ENCODE results near the gene BSN.
A peak's percentile ranks its signal among the peaks of the same experiment; 100 is the strongest.

The BSN gene

GRCh38 chr3:49620728-49621127 is 66.5 kb downstream of the BSN start:
- DNase-seq (ENCODE audit: insufficient read length, low spot score) = no peak
- TF ChIP-seq SPI1 (IDR thresholded peaks at IDR 0.05; ENCODE audit: low read depth, low read length) = no peak
- no peak for TF ChIP-seq TAF1 (IDR thresholded peaks at IDR 0.05; ENCODE audit: low read depth, low read length)
- no peak for TF ChIP-seq POU2F2 (IDR thresholded peaks at IDR 0.05; ENCODE audit: low read depth, low read length)
- TF ChIP-seq POLR2AphosphoS5 (IDR thresholded peaks at IDR 0.05; ENCODE audit: low read depth, low read length) = no peak
- TF ChIP-seq POLR2A (IDR thresholded peaks at IDR 0.05; ENCODE audit: low read depth, low read length) = no peak
- no peak for TF ChIP-seq PAX5 (IDR thresholded peaks at IDR 0.05; ENCODE audit: insufficient read depth, low read length, severe bottlenecking)
- FAIRE-seq = no peak

- no peak for TF ChIP-seq PAX5 (IDR thresholded peaks at IDR 0.05; ENCODE audit: insufficient read depth, low read length, severe bottlenecking)
- TF ChIP-seq POLR2A (IDR thresholded peaks at IDR 0.05; ENCODE audit: low read depth, low read length) = no peak
- no peak for TF ChIP-seq POU2F2 (IDR thresholded peaks at IDR 0.05; ENCODE audit: low read depth, low read length)
- no peak for TF ChIP-seq POLR2AphosphoS5 (IDR thresholded peaks at IDR 0.05; ENCODE audit: low read depth, low read length)
- TF ChIP-seq TAF1 (IDR thresholded peaks at IDR 0.05; ENCODE audit: low read depth, low read length) = no peak
- TF ChIP-seq SPI1 (IDR thresholded peaks at IDR 0.05; ENCODE audit: low read depth, low read length) = no peak
- no peak for DNase-seq (ENCODE audit: insufficient read length, low spot score)
- FAIRE-seq = no peak
Observed at GRCh38 chr3:49623071-49623470, 68.8 kb downstream of the BSN start.

DNA sequence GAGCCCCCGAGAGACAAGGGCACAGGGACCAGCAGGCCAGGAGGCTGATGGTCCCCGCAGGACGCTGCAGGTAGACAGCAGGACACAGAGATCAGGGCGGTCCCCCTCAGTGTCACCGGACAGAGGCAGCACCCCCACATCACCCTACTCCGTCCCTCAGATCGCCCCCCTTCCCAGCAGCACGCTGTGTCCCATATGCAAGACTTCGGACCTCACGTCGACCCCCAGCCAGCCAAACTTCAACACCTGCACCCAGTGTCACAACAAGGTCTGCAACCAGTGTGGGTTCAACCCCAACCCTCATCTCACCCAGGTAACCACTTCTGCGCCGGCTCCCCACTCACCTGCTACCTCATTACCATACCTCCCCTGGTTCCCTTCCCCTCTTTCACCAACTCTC is 70.8 kb downstream of the BSN start:
- no peak for DNase-seq (ENCODE audit: insufficient read length, low spot score)
- TF ChIP-seq POLR2A (IDR thresholded peaks at IDR 0.05; ENCODE audit: low read depth, low read length) (no peak), POU2F2 (IDR thresholded peaks at IDR 0.05; ENCODE audit: low read depth, low read length) (no peak), POLR2AphosphoS5 (IDR thresholded peaks at IDR 0.05; ENCODE audit: low read depth, low read length) (no peak), TAF1 (IDR thresholded peaks at IDR 0.05; ENCODE audit: low read depth, low read length) (no peak), PAX5 (IDR thresholded peaks at IDR 0.05; ENCODE audit: insufficient read depth, low read length, severe bottlenecking) (no peak), SPI1 (IDR thresholded peaks at IDR 0.05; ENCODE audit: low read depth, low read length) (no peak)
- no peak for FAIRE-seq

DNA sequence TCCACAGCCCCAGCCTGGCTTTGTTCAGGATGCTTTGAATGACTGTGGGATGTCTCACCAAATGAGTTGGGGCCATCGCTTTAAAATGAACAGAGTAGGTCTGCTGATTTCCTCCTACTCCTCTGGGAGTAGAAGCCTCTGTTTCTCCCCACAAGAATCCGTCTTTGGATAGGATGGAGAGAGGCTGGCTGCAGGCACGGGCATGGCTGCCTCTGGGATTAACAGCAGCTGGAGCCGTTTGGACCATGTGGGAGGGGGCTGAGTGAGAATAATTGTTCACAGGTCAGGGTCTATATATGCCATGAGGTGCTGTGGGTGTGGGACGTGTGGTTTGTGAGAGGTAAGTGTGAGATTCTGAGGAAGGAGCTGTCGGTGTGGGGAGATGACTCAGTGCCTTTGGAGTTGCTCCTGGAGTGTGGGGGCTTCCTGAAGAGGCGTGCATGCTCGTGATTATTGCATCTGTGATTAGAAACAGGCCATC is 71.9 kb downstream of the BSN start:
- FAIRE-seq (no peak), DNase-seq (ENCODE audit: insufficient read length, low spot score) (no peak)
- TF ChIP-seq POU2F2 (IDR thresholded peaks at IDR 0.05; ENCODE audit: low read depth, low read length) (no peak), POLR2AphosphoS5 (IDR thresholded peaks at IDR 0.05; ENCODE audit: low read depth, low read length) (no peak), PAX5 (IDR thresholded peaks at IDR 0.05; ENCODE audit: insufficient read depth, low read length, severe bottlenecking) (no peak), TAF1 (IDR thresholded peaks at IDR 0.05; ENCODE audit: low read depth, low read length) (no peak), POLR2A (IDR thresholded peaks at IDR 0.05; ENCODE audit: low read depth, low read length) (no peak), SPI1 (IDR thresholded peaks at IDR 0.05; ENCODE audit: low read depth, low read length) (no peak)

DNA sequence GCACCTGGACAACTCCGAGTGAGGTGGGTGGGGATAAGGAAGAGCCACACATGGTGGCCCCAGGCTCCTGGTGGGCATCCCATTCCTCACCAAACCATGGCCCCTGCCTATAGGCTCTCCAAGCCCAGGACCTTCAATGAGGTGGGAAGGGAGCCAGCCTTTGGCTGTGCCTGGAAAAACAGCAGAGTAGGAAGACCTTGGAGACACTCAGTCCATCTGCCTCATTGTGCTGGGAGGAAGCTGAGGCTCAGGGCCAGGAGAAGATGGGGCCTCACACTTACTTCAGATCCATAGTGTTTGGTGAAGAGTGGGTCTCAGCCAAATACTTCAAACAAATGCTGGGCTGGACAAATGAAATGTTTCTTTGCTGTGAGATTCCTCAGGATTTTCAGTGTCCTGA is 72.5 kb downstream of the BSN start:
- DNase-seq (ENCODE audit: insufficient read length, low spot score) (no peak), FAIRE-seq (no peak)
- TF ChIP-seq POU2F2 (IDR thresholded peaks at IDR 0.05; ENCODE audit: low read depth, low read length) = no peak
- no peak for TF ChIP-seq SPI1 (IDR thresholded peaks at IDR 0.05; ENCODE audit: low read depth, low read length)

DNA sequence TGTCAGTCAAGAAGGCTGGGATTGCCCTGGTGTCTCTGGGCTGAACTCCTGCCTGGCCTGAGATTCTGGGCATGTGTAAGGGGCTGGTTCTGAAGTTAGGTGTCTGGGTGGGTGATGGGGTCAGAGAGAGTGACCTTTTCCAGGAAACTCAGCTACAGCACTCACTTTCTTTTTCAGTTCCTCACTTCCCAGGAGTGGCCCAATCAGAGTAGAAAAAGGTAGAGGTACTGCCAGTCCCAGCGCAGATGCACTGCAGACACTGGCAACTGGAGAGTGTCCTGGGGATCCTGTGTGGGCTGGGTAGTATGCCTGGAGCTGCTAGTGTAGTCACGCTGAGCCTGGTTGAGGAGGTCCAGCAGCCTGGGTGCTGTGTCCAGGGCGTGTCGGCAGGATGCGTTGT is 73.4 kb downstream of the BSN start:
- FAIRE-seq = no peak
- DNase-seq (ENCODE audit: insufficient read length, low spot score) = no peak
- peak; percentile 32; the same call in 1 of the 2 replicates for TF ChIP-seq SPI1 (IDR thresholded peaks at IDR 0.05; ENCODE audit: low read depth, low read length)
- TF ChIP-seq TAF1 (IDR thresholded peaks at IDR 0.05; ENCODE audit: low read depth, low read length) = no peak
- TF ChIP-seq POU2F2 (IDR thresholded peaks at IDR 0.05; ENCODE audit: low read depth, low read length) = no peak
- TF ChIP-seq POLR2AphosphoS5 (IDR thresholded peaks at IDR 0.05; ENCODE audit: low read depth, low read length) = no peak

DNA sequence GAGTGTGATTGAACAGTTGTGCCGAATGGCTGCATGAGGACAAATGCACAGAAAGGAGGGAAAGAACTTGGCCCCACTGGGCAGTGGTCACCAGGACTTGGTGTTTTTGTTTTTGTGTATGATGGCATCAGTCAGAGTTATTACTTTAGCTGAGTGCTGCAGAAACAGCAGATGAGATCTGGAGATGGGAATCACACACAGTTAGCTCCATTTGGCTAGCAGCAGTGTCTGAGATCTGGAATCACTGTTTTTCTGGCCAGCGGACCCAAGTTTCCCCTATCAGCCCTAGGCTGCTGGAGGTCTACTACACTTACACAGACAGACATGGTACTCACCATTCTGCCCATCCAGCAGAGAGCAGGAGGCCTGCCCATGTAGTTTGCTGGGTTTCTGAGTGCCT is 74.0 kb downstream of the BSN start:
- no peak for DNase-seq (ENCODE audit: insufficient read length, low spot score)
- no peak for TF ChIP-seq TAF1 (IDR thresholded peaks at IDR 0.05; ENCODE audit: low read depth, low read length)
- no peak for FAIRE-seq

DNA sequence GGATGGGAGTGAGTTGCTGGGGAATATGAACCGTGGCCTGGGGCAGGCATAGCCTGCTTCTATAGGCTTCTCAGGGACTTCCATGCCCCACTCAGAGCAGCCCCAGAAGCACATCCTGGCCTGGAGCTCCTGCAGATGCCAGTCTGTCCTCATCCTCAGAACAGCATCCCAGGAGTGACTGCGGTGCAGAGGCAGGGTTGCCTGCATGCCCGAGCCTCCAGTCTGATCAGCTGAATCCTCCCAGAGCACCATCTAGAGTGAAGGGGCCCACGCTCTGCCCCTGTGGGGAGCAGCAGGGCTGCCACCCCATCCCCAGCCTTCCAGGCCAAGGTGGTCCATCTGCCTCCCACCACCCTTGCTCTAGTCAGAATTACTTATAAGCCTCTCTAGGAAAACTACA is 75.2 kb downstream of the BSN start:
- TF ChIP-seq PAX5 (IDR thresholded peaks at IDR 0.05; ENCODE audit: insufficient read depth, low read length, severe bottlenecking) = no peak
- TF ChIP-seq POLR2AphosphoS5 (IDR thresholded peaks at IDR 0.05; ENCODE audit: low read depth, low read length) = no peak
- no peak for TF ChIP-seq SPI1 (IDR thresholded peaks at IDR 0.05; ENCODE audit: low read depth, low read length)
- TF ChIP-seq POU2F2 (IDR thresholded peaks at IDR 0.05; ENCODE audit: low read depth, low read length) = no peak
- TF ChIP-seq POLR2A (IDR thresholded peaks at IDR 0.05; ENCODE audit: low read depth, low read length) = no peak
- no peak for TF ChIP-seq TAF1 (IDR thresholded peaks at IDR 0.05; ENCODE audit: low read depth, low read length)
- no peak for FAIRE-seq
- DNase-seq (ENCODE audit: insufficient read length, low spot score) = no peak

GRCh38 chr3:49629866-49630265 is 75.6 kb downstream of the BSN start:
- TF ChIP-seq PAX5 (IDR thresholded peaks at IDR 0.05; ENCODE audit: insufficient read depth, low read length, severe bottlenecking) = no peak
- no peak for DNase-seq (ENCODE audit: insufficient read length, low spot score)

DNA sequence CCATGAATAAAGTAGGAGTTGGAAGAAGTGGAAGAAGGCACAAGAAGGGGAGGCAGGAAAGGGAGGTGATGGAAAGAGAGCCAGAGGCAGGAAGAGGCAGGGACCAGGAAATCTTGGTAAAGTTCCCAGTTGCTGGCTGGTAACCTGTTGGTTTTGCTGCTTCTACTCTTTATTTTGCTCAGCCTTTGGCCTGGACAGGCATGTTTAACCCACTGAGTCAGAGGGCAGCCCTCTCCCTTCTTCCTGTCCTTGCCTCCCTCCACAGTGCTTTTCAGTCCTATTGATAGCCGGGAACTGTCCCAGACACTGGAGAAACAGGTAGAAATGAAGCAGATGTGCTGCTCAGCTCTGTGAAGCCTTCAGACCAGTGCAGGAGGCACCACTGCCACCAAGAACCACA is 76.5 kb downstream of the BSN start:
- no peak for TF ChIP-seq POLR2A (IDR thresholded peaks at IDR 0.05; ENCODE audit: low read depth, low read length)
- TF ChIP-seq PAX5 (IDR thresholded peaks at IDR 0.05; ENCODE audit: insufficient read depth, low read length, severe bottlenecking) = no peak
- no peak for TF ChIP-seq POU2F2 (IDR thresholded peaks at IDR 0.05; ENCODE audit: low read depth, low read length)
- TF ChIP-seq TAF1 (IDR thresholded peaks at IDR 0.05; ENCODE audit: low read depth, low read length) = no peak
- TF ChIP-seq POLR2AphosphoS5 (IDR thresholded peaks at IDR 0.05; ENCODE audit: low read depth, low read length) = no peak
- TF ChIP-seq SPI1 (IDR thresholded peaks at IDR 0.05; ENCODE audit: low read depth, low read length) = no peak
- FAIRE-seq (no peak), DNase-seq (ENCODE audit: insufficient read length, low spot score) (no peak)

More at GRCh38 chr3:49629866-49630265, 75.6 kb downstream of the BSN start:
- no peak for FAIRE-seq

DNA sequence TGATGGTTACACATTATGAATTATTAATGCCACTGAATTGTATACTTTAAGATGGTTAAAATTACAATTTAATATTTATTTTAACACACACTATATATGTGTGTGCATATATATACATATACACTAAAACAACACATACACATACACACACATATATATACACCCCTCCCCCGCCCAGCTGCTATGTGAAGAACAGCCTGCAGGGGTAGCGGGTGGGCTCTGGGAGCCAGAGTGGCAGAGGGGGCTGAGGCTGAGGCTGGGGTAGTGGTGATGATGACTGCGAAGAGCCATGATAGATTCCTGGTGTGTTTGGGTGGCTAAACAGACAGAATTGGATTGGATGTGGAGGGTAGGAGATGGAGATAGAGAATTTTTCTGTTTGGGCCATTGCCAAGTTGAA is 80.5 kb downstream of the BSN start:
- TF ChIP-seq TAF1 (IDR thresholded peaks at IDR 0.05; ENCODE audit: low read depth, low read length) = no peak
- TF ChIP-seq SPI1 (IDR thresholded peaks at IDR 0.05; ENCODE audit: low read depth, low read length) = no peak
- TF ChIP-seq POLR2AphosphoS5 (IDR thresholded peaks at IDR 0.05; ENCODE audit: low read depth, low read length) = no peak
- TF ChIP-seq POU2F2 (IDR thresholded peaks at IDR 0.05; ENCODE audit: low read depth, low read length) = no peak
- no peak for TF ChIP-seq PAX5 (IDR thresholded peaks at IDR 0.05; ENCODE audit: insufficient read depth, low read length, severe bottlenecking)
- TF ChIP-seq POLR2A (IDR thresholded peaks at IDR 0.05; ENCODE audit: low read depth, low read length) = no peak
- FAIRE-seq = no peak
- DNase-seq (ENCODE audit: insufficient read length, low spot score) = no peak

Measured in GM12891 (cell line).